HG03442 (cell line): Measurements from ENCODE around the gene OR2G6.
"Not testable (repeated sequence)": the region's sequence is repeated elsewhere in the genome, so short reads cannot be mapped to it uniquely, and the experiment has no call there.

Experiments
- ATAC-seq: cut with Tn5 transposase; IDR thresholded peaks from one replicate; pipeline ENCODE4 v1.9.1; 2021; ENCODE audit warnings: mild to moderate bottlenecking, moderate library complexity; ENCODE audit not compliant: unreplicated experiment

The OR2G6 gene

DNA sequence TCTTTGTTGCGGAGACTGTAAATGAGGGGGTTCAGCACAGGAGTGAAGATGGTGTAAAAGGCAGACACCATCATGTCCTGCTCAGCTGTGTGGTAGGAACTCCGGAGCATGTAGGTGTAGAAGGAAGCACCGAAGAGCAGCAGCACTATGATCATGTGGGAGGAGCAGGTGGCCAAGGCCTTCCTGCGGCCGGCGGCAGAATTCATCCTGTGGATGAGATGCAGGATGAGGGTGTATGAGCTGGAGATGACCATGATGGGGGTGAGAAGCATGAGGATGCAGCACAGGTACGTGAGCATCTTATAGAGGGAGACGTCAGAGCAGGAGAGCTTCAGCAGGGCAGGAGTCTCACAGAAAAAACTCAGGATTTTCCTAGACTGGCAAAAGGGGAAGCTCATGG lies 66.0 kb downstream of the OR2G6 start:
- not testable (repeated sequence) for ATAC-seq

DNA sequence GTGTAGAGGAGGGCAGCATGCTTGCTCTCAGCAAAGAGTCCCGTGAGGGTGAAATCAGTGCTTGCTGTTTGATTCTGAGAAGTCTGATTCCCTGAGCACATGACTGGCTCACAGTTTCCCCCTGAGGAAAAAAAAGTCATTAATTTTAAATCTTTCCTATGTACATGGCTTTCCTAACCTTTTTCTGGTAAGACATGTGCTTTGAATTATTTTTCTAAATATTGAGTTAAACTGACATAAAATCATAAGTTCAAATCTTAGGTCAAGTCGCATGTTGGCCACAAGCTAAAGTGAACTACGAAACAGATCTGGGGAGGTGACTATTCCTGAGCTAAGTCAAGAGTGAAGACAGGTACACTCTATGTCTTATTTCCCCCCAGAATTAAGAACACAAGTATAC lies 66.8 kb downstream of the OR2G6 start, which contains the start of gene OR2T34:
OR2T34 (minus strand) TSS at position 101 of the 400 bp plus-strand sequence; CDS start at position 101, 0 bp downstream.
- ATAC-seq: not testable (repeated sequence)

DNA sequence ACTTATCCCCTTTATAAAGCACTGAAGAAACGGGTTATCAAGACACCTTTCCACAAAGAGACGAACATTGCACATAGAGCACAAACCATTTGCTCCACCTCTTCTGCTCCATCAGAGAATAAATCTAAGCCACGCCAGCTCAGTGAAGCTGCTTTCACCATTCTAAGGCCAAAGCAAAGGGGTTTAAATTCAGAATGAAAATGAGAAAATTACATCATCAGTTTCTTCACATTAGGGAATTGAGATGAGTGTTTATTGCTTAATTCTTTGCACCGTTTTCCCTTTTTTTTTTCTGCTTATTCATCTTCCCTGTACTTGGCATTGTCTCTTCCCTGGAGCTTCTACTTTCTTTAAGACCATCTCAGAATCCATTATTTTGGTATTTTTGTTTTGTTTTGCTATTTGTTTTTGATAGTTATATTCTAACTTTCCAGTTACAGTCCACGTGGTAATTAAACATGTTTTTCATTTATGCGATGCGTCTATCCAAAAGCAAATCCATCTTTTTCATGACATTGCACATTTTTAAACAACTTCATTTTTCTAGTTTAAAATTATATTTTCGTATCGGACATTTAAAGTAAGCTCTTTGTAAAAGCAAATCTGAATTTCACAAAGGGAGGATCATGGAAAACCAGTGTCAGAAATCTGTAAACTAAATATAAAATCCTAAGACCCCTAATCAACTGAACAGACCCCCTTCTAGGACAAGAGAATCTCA lies 68.5 kb downstream of the OR2G6 start:
- no peak for ATAC-seq
